Measurements from ENCODE around the gene HOXD13.

DNA sequence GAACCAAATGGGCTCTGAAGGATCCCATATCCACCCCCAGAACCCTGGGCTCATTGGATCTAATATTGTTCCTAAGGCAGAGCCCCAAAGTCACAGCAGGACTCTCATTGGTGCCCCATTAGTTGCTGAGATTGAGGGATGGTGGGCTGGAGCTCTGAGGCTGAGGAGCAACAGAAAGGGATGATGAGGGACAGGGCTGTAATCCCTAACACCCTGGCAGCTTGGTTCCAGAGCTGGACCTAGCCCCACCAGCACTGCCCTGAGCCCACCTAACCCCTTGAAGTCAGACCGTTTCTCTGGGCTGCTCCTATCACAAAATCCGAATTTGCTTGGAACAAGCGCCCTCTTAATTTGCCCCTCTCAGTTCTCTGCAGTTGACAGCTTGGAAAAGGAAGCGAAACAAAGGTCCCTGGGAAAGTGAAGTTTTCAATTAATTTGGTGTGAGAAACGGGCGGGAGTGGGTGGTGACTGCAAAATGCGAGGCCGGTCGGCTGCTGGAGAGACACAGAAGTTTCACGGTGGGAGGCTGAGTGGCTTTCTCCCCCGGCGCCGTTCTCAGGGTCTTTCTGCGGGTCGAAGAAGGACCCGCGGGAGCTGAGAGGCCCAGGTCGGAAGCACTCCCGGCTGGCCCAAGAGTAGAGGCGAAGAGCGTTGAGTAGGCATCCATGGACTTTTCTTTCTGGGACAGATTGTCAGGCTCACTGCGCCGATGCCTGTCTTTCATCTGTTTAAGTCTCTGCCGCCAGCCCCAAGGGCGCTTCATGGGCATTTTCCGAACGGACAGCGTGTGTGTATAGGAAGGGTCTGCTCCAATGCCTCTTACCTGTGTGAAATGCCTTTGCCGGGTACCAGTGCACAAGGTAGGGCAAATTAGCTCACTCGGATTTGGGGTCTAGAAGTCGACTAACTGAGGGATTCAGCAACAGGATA lies 927 bp upstream of the HOXD13 start:
- TF ChIP-seq JUND (CRISPR knock-in tag; IDR thresholded peaks at IDR 0.05), result no peak
- TF ChIP-seq SP1 (IDR thresholded peaks at IDR 0.05), result no peak
- no peak for TF ChIP-seq SP1 (CRISPR knock-in tag; IDR thresholded peaks at IDR 0.05)
- TF ChIP-seq, protein P1, sequence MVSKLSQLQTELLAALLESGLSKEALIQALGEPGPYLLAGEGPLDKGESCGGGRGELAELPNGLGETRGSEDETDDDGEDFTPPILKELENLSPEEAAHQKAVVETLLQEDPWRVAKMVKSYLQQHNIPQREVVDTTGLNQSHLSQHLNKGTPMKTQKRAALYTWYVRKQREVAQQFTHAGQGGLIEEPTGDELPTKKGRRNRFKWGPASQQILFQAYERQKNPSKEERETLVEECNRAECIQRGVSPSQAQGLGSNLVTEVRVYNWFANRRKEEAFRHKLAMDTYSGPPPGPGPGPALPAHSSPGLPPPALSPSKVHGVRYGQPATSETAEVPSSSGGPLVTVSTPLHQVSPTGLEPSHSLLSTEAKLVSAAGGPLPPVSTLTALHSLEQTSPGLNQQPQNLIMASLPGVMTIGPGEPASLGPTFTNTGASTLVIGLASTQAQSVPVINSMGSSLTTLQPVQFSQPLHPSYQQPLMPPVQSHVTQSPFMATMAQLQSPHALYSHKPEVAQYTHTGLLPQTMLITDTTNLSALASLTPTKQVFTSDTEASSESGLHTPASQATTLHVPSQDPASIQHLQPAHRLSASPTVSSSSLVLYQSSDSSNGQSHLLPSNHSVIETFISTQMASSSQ (IDR thresholded peaks at IDR 0.05; ENCODE audit: low read depth), result no peak
- TF ChIP-seq, protein P1 (CRISPR knock-in tag; IDR thresholded peaks at IDR 0.05; ENCODE audit: borderline replicate concordance), result no peak
- TF ChIP-seq ATF1 (CRISPR knock-in tag; IDR thresholded peaks at IDR 0.05), result no peak
- TF ChIP-seq, protein P2, sequence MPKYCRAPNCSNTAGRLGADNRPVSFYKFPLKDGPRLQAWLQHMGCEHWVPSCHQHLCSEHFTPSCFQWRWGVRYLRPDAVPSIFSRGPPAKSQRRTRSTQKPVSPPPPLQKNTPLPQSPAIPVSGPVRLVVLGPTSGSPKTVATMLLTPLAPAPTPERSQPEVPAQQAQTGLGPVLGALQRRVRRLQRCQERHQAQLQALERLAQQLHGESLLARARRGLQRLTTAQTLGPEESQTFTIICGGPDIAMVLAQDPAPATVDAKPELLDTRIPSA (CRISPR knock-in tag; IDR thresholded peaks at IDR 0.05; ENCODE audit: borderline replicate concordance), result no peak
- TF ChIP-seq, protein P3, sequence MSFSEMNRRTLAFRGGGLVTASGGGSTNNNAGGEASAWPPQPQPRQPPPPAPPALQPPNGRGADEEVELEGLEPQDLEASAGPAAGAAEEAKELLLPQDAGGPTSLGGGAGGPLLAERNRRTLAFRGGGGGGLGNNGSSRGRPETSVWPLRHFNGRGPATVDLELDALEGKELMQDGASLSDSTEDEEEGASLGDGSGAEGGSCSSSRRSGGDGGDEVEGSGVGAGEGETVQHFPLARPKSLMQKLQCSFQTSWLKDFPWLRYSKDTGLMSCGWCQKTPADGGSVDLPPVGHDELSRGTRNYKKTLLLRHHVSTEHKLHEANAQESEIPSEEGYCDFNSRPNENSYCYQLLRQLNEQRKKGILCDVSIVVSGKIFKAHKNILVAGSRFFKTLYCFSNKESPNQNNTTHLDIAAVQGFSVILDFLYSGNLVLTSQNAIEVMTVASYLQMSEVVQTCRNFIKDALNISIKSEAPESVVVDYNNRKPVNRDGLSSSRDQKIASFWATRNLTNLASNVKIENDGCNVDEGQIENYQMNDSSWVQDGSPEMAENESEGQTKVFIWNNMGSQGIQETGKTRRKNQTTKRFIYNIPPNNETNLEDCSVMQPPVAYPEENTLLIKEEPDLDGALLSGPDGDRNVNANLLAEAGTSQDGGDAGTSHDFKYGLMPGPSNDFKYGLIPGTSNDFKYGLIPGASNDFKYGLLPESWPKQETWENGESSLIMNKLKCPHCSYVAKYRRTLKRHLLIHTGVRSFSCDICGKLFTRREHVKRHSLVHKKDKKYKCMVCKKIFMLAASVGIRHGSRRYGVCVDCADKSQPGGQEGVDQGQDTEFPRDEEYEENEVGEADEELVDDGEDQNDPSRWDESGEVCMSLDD (CRISPR knock-in tag; IDR thresholded peaks at IDR 0.05; ENCODE audit: borderline replicate concordance), result no peak
- TF ChIP-seq, protein P4, sequence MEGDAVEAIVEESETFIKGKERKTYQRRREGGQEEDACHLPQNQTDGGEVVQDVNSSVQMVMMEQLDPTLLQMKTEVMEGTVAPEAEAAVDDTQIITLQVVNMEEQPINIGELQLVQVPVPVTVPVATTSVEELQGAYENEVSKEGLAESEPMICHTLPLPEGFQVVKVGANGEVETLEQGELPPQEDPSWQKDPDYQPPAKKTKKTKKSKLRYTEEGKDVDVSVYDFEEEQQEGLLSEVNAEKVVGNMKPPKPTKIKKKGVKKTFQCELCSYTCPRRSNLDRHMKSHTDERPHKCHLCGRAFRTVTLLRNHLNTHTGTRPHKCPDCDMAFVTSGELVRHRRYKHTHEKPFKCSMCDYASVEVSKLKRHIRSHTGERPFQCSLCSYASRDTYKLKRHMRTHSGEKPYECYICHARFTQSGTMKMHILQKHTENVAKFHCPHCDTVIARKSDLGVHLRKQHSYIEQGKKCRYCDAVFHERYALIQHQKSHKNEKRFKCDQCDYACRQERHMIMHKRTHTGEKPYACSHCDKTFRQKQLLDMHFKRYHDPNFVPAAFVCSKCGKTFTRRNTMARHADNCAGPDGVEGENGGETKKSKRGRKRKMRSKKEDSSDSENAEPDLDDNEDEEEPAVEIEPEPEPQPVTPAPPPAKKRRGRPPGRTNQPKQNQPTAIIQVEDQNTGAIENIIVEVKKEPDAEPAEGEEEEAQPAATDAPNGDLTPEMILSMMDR (CRISPR knock-in tag; IDR thresholded peaks at IDR 0.05), result no peak
- TF ChIP-seq SMC3 (IDR thresholded peaks at IDR 0.05; ENCODE audit: low read length), result no peak

Measured in HepG2 (cell line).